HG03039 (cell line): ENCODE measurements around the gene PLA2G1B.

Experiments used
- ATAC-seq: cut with Tn5 transposase; IDR thresholded peaks from one replicate; pipeline ENCODE4 v1.9.1; 2021; ENCODE audit warnings: mild to moderate bottlenecking, moderate library complexity; ENCODE audit not compliant: unreplicated experiment

PLA2G1B gene

DNA sequence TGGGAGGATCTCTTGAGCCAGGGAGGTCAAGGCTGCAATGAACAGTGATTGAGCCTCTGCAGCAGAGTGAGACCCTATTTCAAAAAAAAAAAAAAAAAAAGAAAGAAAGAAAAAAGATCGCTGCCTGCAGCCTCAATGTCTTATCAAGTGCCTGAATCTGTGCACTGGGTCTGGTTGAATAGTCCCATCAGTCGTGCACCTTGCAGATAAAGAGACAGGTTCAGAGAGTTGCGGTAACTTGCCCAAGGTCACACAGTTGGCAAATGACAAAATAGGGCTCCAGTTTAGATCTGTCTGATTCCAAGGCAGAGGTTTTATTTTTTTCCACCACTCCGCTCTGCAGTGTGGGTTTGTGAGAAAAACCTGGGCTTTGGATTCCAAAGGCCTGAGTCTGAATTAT is 649 bp upstream of the PLA2G1B start:
- ATAC-seq: no peak

DNA sequence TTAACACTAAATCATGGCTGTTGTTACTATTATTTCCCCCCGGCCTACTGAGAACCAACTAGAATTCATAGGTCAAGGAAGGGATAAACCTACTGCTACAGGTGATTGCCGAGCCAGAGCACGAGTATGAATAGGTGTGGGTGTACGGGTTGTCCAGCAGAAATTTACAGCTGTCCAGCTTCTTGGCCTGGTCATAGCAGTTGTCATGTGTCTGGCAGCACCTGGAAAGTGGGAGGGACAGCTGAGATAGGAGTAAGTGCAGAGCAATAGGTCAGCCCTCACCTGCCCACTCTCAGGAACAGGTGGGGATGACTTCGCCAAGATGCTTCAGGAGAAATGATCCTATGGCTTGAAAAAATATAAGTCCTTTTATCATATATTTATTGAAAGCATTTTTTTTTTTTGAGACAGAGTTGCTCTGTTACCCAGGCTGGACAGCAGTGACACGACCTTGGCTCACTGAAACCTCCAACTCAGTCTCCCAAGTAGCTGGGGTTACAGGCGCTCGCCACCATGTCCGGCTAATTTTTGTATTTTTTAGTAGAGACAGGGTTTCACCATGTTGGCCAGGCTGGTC is 2.6 kb downstream of the PLA2G1B start:
- ATAC-seq: no peak

DNA sequence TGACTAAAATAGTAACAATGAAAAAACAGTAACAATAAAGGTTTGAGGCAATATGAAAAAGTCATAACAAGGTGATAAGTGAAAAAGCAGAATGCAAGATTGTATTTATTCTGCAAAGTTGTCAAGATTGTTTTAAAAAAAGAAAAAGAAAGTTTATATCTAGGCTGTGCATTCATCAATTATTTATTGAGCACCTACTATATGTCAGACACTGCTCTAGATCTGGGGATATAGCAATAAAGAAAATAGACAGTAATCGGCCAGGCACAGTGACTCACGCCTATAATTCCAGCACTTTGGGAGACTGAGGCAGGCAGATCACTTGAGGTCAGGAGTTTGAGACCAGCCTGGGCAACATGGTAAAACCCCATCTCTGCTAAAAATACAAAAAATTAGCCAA is 3.8 kb downstream of the PLA2G1B start:
- ATAC-seq: no peak

DNA sequence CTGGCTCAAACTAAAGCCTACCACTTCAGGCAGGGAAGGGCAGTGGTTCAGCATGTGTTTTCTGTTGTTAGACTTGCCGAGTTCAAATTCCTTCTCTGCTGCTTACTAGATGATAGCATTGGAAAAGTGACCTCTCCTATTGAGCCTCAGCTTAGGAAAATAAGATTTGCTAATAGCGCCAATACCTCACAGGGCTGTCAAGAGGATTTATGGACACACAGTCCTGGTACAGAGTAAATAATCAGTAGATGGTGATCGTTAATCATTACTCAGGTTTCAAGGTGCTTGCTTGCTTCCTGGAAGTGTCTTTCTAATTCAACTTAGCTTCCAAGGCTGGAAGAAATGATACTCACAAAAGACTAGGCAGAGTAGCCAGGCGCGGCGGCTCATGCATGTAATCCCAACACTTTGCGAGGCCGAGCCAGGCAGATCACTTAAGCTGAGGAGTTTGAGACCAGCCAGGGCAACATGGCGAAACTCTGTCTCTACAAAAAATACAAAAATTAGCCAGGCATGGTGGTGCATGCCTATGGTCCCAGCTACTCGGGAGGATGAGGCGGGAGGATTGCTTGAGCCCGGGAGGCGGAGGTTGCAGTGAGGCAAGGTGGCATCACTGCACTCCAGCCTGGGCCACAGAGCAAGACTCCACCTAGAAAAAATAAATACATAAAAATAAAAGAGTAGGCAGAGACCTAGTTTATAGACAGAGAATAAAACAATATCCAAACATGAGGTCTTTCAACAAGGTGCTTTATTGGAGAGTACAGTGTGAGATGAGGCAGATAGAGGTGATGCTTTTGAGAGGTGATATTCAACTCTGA is 6.0 kb downstream of the PLA2G1B start:
- no peak for ATAC-seq

DNA sequence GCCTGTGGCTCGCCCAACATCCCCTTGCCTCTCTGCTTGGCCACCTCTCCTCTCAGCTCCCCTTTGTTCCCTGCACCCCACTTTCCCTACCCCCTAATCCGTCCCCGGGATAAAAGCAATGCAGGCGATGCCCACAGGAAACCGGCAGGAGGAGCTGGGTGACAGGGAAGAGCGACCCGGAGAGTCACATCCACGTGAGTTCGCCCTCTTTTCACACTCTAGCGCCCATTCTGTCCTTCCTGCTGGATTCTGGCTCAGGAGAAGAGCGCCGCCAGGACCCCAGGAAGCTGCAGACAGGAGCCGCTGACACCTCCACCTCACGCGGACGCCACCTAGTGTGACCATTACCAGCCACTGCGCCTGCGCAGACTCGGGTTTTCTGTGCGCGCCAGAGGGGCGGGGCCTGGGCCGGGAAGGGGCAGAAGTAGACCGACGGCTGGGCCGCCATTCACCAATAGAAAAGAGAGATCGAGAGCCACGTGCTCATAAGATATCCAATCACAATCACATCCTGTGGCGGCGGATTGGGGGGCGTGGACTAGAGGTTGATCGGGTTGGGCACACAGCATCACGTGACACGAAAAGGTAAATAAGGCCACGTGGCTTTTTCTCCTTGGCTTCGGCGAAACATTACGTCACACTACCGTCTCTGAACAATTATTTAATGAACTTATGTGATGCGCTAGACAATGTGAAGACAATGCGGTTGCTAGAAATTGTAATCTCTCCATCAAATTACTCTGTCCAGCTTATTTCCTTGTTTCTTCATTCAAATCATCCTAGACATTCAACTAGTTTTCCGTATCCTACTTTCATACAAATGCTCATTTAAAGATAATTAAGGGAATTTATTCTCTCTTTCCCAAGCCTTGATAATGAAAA is 10.1 kb downstream of the PLA2G1B start:
- ATAC-seq: peak; percentile 98

- ATAC-seq: no peak
Measured at GRCh38 chr12:120316798-120317223, 10.8 kb downstream of the PLA2G1B start.

GRCh38 chr12:120314220-120314619 is 13.4 kb downstream of the PLA2G1B start:
- ATAC-seq: no peak

DNA sequence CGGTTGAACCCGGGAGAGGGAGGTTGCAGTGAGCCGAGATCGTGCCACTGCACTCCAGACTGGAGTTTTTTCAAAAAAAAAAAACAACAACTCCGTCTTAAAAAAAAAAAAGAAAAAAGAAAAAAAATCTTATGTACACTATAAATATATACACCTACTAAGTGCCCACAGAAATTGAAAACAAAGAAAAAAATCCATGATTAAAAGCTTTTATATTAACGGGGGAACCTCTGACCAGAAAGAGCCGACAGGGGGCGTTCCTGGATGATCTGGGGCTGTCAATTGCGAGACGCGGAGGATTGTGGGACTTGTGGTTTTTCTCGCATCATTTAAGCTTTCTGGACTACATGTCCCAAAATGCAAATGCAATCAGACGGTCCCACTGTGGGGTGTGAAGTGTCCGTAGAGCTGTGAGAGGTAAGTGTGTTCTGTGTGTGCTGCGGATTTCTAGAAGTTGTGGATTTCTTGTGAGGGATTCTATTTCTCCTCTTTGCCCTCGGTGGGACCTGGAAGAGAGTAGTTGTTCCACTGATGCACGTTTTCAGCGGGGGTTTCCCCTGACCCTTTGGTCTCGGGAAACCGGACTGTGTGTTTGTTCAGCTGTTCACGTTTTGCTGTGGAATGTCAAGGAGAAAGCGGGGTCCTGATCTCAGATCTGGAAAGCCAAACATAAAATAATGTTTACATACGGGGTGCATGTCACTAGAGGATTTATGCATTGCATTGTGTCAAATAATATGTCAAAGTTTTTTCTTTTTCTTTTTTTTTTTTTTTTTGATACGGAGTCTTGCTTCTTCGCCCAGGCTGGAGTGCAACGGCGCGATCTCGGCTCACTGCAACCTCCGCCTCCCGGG is 25.4 kb downstream of the PLA2G1B start, which contains the start of gene SIRT4:
Gene SIRT4, plus strand, starts transcription at position 360 of the 854 bp plus-strand sequence. CDS start 1,241 bp downstream, outside the sequence.
- peak; percentile 71 for ATAC-seq

- peak; percentile 43 for ATAC-seq
Measured at GRCh38 chr12:120292661-120293531, 34.7 kb downstream of the PLA2G1B start, which contains the start of gene RNU4-1. RNU4-1 (minus strand) TSS chr12:120293237.

DNA sequence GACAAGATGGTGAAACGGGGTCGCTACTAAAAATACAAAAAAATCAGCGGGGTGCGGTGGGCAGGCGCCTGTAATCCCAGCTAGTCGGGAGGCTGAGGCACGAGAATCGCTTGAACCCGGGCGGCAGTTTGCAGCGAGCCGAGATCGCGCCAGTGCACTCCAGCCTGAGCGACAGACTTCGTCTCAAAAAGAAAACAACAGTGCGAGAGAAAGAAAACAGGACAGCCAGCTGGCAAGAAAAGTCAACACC is 35.2 kb downstream of the PLA2G1B start:
- peak; percentile 8 for ATAC-seq

GRCh38 chr12:120290609-120291305 is 36.8 kb downstream of the PLA2G1B start:
- ATAC-seq: no peak

DNA sequence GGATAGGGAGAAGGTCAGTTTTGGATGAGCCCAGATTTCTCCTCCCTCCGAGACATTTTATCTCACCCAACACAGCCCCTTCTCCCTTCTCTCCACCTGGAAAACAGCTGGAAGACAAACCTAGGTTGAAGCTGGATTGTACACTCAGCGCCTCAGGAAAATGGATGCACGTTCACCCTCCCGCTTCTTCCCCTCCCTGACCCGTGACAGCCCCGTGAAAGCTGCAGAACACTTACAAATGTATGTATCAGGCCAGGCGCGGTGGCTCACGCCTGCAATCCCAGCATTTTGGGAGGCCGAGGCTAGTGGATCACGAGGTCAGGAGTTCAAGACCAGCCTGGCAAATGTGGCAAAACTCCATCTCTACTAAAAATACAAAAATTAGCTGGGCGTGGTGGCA is 40.1 kb downstream of the PLA2G1B start:
- no peak for ATAC-seq

GRCh38 chr12:120286768-120287490 is 40.6 kb downstream of the PLA2G1B start:
- no peak for ATAC-seq

DNA sequence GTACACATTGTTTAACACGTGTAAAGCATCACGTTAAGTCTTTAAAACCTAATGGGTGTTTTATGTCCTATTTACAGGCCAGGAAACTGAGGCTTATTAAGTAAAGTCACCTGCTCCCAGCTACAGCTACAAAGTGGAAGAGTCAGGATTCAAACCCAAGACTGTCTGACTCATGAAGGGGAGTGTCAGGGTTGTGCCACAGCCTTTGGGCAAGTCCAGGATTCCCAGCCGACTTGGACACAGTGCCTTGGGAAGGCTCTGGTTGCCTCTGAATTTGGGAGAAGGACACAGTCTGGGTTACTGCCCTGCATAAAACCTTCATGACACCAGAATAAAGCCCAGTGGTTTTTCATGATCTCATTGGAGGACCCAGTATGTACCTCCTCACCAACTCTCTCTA is 43.2 kb downstream of the PLA2G1B start:
- no peak for ATAC-seq

- ATAC-seq: no peak
Measured at GRCh38 chr12:120283318-120283717, 44.3 kb downstream of the PLA2G1B start.

GRCh38 chr12:120278137-120279069 is 49.2 kb downstream of the PLA2G1B start:
- ATAC-seq: no peak

DNA sequence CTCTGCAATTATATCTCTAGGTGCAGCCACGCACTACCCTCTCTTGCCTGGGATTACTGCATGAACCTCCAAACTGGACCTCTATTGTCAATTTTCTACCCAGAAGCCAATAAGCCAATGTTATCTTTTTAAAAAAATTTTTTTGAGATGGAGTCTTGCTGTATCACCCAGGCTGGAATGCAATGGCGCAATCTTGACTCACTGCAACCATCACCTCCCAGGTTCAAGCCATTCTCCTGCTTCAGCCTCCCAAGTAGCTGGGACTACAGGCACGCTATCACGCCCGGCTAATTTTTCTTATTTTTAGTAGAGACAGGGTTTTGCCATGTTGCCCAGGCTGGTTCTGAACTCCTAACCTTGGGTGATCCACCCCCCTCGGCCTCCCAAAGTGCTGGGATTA is 50.8 kb downstream of the PLA2G1B start:
- ATAC-seq: no peak
